H7 (cell line): ENCODE data around the gene DNAH17. TPM values are rescaled to one million over a fixed set of nuclear protein-coding genes. Genes with fewer than 3 reads are reported as not detected.

Source experiments
- DNase-seq: peaks from one replicate; pipeline ENCODE4 v3.0.0; 2012
- H3K27me3 ChIP-seq: 2 replicates; pipeline ENCODE4 v1.6.0; 2011; ENCODE audit warnings: mild to moderate bottlenecking, low read length; ENCODE audit not compliant: control insufficient read depth, insufficient read depth
- H3K36me3 ChIP-seq: replicated peaks from 2 replicates; pipeline ENCODE4 v1.5.1; 2011; ENCODE audit warnings: low read length; ENCODE audit not compliant: control insufficient read depth, insufficient read depth
- H3K4me3 ChIP-seq: 2 replicates; pipeline ENCODE4 v1.5.1; 2011; ENCODE audit warnings: low read depth, mild to moderate bottlenecking, control low read depth, low read length, moderate library complexity; ENCODE audit not compliant: insufficient read depth
- total RNA-seq: library from RNA; depleted of rRNA; stranded (reverse); fragments of >200 nt; shearing (Covaris generic); gene quantifications from 2 replicates; pipeline ENCODE4 v1.2.3, GENCODE V29; 2014

DNAH17 gene
- total RNA-seq, 1 experiment from 2014 or later: 0.87 TPM

GRCh38 chr17:78571329-78571728 is 5.9 kb downstream of the DNAH17 start:
- Histone ChIP-seq H3K27me3 (no peaks in the 10 kb centered on the region), H3K36me3 (no peaks in the 10 kb centered on the region), H3K4me3 (no peak overlapping the region)
- DNase-seq: peak; percentile 38

DNA sequence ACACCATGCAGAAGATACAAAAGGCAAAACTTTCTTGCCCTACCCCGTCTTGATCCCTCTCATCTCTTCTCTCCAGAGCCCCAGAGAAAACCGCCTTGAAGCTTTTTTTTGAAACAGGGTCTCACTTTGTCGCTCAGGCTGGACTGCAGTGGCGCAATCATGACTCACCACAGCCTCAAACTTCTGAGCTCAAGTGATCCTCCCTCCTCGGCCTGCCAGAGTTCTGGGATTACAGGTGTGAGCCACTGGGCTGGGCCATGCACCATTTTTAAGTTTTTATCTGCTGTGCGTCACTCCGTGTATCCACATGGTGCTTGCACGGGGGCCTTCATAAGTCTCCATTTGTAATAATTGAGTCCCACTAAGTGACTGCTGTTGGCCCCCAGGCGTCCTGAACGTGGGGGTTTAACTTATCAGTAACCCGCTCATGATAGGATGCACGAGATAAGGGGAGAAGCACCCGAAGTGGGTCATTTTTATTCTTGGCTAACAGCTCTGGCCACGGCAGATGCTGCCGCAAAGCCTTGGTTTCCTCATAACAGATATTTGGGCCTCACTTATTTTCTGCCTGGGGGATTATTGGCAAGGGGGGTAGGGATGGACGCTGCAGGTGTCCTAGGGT is 8.6 kb downstream of the DNAH17 start:
- H3K27me3 ChIP-seq: no peaks in the 10 kb centered on the region
- no peak for DNase-seq
- no peak overlapping the region for H3K4me3 ChIP-seq
- H3K36me3 ChIP-seq: no peaks in the 10 kb centered on the region

GRCh38 chr17:78567991-78568390 is 9.2 kb downstream of the DNAH17 start:
- H3K4me3 ChIP-seq: no peak overlapping the region
- no peaks in the 10 kb centered on the region for H3K36me3 ChIP-seq
- no peaks in the 10 kb centered on the region for H3K27me3 ChIP-seq
- no peak for DNase-seq

GRCh38 chr17:78566947-78567346 is 10.2 kb downstream of the DNAH17 start:
- H3K4me3 ChIP-seq: no peak overlapping the region
- H3K36me3 ChIP-seq: no peaks in the 10 kb centered on the region
- no peak for DNase-seq
- no peaks in the 10 kb centered on the region for H3K27me3 ChIP-seq

GRCh38 chr17:78563189-78564145 is 13.7 kb downstream of the DNAH17 start:
- no peak overlapping the region for H3K4me3 ChIP-seq
- no peaks in the 10 kb centered on the region for H3K36me3 ChIP-seq
- DNase-seq: no peak
- no peaks in the 10 kb centered on the region for H3K27me3 ChIP-seq

DNA sequence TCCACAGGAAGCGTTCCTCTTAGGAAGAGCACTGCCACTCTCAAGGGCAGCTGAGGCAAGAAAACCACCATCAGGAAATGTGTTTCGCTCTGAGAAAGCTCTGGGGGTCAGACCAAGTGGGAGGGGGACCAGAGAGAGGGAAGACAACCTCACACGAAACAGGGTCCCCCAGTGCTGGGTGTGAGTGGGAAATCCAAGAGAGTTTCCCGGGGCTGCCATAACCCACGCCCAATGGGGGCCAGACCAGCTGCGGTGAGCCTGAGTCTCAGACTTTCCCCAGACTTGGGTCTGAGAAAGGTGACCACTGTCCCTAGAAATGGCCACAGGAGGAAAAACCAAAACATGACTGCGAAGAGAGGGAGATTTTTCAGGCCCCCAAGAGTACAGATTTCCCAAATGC is 14.5 kb downstream of the DNAH17 start:
- DNase-seq: no peak
- H3K27me3 ChIP-seq: no peaks in the 10 kb centered on the region

DNA sequence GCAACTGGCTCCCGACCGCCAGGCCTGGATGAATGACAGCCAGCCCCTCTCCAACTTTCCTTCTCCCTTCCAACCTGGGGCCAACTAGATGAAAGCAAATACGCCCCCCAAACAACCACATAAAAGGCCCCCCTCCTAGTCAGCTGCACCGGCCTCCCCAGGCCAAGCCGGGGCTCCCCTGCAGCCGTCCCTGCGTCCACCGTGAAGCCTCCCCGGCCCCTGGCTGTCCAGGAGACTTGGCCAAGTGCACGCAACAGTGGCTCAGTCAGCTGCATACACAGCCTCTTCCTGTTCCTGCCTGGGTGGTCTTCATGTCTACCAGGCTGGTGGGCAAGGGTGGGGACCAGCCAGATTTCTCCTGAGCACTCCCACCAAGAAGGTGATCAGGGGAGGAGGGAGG is 16.0 kb downstream of the DNAH17 start:
- no peaks in the 10 kb centered on the region for H3K27me3 ChIP-seq
- H3K36me3 ChIP-seq: no peaks in the 10 kb centered on the region
- no peak overlapping the region for H3K4me3 ChIP-seq
- no peak for DNase-seq

More for the DNA sequence above, 14.5 kb downstream of the DNAH17 start:
- Histone ChIP-seq H3K4me3 (no peak overlapping the region), H3K36me3 (no peaks in the 10 kb centered on the region)

GRCh38 chr17:78560731-78561130 is 16.5 kb downstream of the DNAH17 start:
- no peak for DNase-seq
- H3K36me3 ChIP-seq: no peaks in the 10 kb centered on the region
- no peaks in the 10 kb centered on the region for H3K27me3 ChIP-seq
- no peak overlapping the region for H3K4me3 ChIP-seq

- H3K4me3 ChIP-seq: no peak overlapping the region
- peak; percentile 92 for DNase-seq
- no peaks in the 10 kb centered on the region for H3K36me3 ChIP-seq
- H3K27me3 ChIP-seq: no peaks in the 10 kb centered on the region
Measured at GRCh38 chr17:78559749-78560368, 17.3 kb downstream of the DNAH17 start.

GRCh38 chr17:78558989-78559388 is 18.2 kb downstream of the DNAH17 start:
- no peak for DNase-seq
- no peaks in the 10 kb centered on the region for H3K36me3 ChIP-seq
- no peaks in the 10 kb centered on the region for H3K27me3 ChIP-seq
- no peak overlapping the region for H3K4me3 ChIP-seq

GRCh38 chr17:78558181-78558850 is 18.9 kb downstream of the DNAH17 start:
- no peak for DNase-seq
- no peaks in the 10 kb centered on the region for H3K27me3 ChIP-seq

DNA sequence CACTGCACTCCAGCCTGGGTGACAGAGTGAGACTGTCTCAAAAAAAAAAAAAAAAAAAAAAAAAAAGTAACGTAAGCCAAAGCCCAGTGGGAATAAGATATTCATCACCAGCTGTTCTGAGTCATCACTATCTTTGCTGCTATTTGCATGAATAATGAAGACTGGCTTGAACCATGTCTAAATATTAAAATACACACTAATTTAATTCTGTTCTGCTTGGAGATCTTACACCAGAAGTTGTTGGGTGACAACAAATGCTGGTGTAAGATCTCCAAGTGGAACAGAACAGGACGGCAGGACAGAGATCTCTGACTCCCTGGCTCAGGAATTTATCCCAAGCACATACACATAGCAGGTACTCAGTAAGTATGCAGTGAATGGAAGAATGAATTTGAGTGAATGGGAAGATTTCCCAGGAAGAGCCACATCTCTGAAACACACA is 19.6 kb downstream of the DNAH17 start:
- H3K4me3 ChIP-seq: no peak overlapping the region
- no peaks in the 10 kb centered on the region for H3K27me3 ChIP-seq
- H3K36me3 ChIP-seq: no peaks in the 10 kb centered on the region
- DNase-seq: no peak

More at GRCh38 chr17:78558181-78558850, 18.9 kb downstream of the DNAH17 start:
- Histone ChIP-seq H3K36me3 (no peaks in the 10 kb centered on the region), H3K4me3 (no peak overlapping the region)

DNA sequence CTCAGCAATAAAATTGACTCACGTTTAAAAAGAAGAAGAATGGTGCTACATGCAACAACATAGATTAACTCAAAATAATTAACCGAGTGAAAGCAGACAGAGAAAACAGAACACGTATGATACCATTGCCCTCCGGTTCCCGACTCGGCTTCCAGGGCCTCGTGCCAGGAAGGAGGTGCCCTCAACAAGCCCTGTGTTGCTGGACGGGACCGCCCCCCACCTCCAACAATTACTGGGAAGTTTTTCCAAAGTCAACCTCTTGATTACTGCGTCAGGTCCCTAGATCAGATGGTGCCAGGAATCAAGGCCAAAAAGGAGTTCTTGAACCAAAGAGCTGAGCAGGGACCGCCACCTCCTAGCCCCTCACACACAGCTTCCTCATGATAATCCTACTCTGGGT is 20.4 kb downstream of the DNAH17 start:
- Histone ChIP-seq H3K4me3 (no peak overlapping the region), H3K36me3 (no peaks in the 10 kb centered on the region), H3K27me3 (no peaks in the 10 kb centered on the region)
- DNase-seq: no peak

DNA sequence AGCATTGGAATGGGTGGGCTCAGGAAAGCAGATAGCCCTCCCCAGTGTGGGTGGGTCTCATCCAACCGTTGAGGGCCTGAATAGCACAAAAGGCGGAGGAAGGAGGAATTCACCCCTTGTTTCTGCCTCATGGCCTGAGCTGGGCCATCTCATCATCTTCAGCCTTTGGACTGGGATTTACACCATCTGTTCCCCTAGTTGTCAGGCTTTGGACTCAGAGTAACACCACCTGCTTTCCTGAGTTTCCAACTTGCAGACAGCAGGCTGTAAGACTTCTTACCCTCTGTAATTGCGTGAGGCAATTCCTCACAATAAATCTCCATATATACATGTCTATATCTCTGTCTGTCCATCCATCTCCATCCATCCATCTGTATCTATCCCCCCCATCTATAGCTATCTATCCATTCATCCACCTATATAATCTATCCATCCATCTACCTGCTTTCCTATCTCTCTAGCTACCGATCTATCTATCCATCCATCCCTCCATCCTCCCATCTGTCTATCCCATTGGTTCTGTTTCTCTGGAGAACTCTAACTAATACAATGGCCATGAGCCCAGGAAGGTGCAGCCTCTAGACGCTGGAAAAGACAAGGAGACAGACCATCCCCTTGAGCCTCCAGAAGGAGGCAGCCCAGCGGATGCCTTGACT is 21.3 kb downstream of the DNAH17 start:
- DNase-seq: no peak
- Histone ChIP-seq H3K27me3 (no peaks in the 10 kb centered on the region), H3K36me3 (no peaks in the 10 kb centered on the region), H3K4me3 (no peak overlapping the region)
